ENCODE measurements around the gene CEP170B. TPM values are rescaled to one million over a fixed set of nuclear protein-coding genes. Genes with fewer than 3 reads are reported as not detected.

The CEP170B gene
- total and polyA plus RNA-seq, 2 donors (not counting 3 experiments of a cell fraction or from before 2014, with no cell fraction given): 13.9 to 38.6 TPM

DNA sequence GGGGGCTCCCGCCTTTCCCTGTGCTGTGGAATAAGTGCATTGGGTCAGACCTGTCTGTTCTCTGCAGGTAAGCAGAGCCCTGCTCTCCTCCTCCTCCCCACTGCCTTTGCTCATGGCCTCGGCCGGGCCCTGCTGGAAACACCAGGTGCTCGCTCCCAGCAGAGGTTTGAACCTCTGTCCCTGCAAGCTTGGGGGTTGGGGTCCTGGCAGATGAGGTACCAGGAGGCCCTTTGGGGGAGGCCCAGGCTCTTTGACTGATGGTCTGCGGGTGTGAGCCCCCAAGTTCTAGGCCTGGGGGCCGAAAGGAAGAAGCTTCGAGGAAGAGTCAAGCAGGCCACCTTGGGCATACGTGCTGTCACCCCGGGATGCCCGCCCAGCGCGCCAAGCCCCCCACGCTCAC is 22.1 kb upstream of the CEP170B start:
- H3K4me2 ChIP-seq (ENCODE audit: insufficient read depth, low read length): no peak overlapping the region
- H3K9me3 ChIP-seq (replicated peaks; ENCODE audit: control insufficient read depth, insufficient read depth, low read length): no peaks in the 10 kb centered on the region
- BruUV-seq (replicated peaks): no TSS peak
- intact Hi-C loops (cut with micrococcal nuclease): no loop called here
- no peak overlapping the region for H2AFZ ChIP-seq (ENCODE audit: low read depth, low read length)
- no peaks in the 10 kb centered on the region for H3K4me1 ChIP-seq (ENCODE audit: control insufficient read depth, extremely low read depth, insufficient read depth, low read length)
- H3K27ac ChIP-seq (ENCODE audit: insufficient read depth, low read depth, low read length): no peak overlapping the region
- H3K4me3 ChIP-seq (replicated peaks in 1 of 3; ENCODE audit: insufficient read depth in 1 of 3, low read depth in 1 of 3, low read length in 3 of 3): no peak overlapping the region
- H3K9me1 ChIP-seq (replicated peaks; ENCODE audit: control insufficient read depth, extremely low read depth, insufficient read depth, low read length): no peaks in the 10 kb centered on the region
- peaks cover 43 to 53% of the 10 kb centered on the region in 2 experiments for H3K27me3 ChIP-seq (ENCODE audit: control insufficient read depth in 2 of 2, insufficient read depth in 2 of 2, low read length in 2 of 2)
- CTCF ChIA-PET: interaction anchor here (1.6 to 1.7 kb wide), 2 partner anchors 17 to 74 kb away, joined by 4 to 6 read pairs; no protein-coding TSS in a partner anchor
- no peak for FAIRE-seq
- POLR2A ChIA-PET: no interaction called here
- dilution Hi-C loops (cut with MboI; ENCODE audit: extremely low pct_ligation_motif_present, low sequenced_read_pairs): no loop called here
- DNase-seq (ENCODE audit: low read depth, low spot score): no peak
- H4K20me1 ChIP-seq (replicated peaks; ENCODE audit: control insufficient read depth, extremely low read depth, insufficient read depth, low read length): no peaks in the 10 kb centered on the region
- TF ChIP-seq MYC (IDR thresholded peaks at IDR 0.05; ENCODE audit: low read depth, low read length) (no peak), FOS (IDR thresholded peaks at IDR 0.05; ENCODE audit: borderline replicate concordance, insufficient read depth, low read length) (no peak), POLR2A (IDR thresholded peaks at IDR 0.05; ENCODE audit: low read depth, low read length) (no peak), JUN (IDR thresholded peaks at IDR 0.05; ENCODE audit: borderline replicate concordance, insufficient read depth, insufficient read length, low read depth) (no peak), GATA2 (IDR thresholded peaks at IDR 0.05; ENCODE audit: insufficient read depth, insufficient read length, low read depth, low read length) (no peak), EZH2 (IDR thresholded peaks at IDR 0.05; ENCODE audit: borderline replicate concordance, low read depth, low read length, severe bottlenecking) (no peak), POLR2AphosphoS5 (IDR thresholded peaks at IDR 0.05; ENCODE audit: insufficient read depth, low read depth, low read length) (no peak)
- TF ChIP-seq, protein P1, sequence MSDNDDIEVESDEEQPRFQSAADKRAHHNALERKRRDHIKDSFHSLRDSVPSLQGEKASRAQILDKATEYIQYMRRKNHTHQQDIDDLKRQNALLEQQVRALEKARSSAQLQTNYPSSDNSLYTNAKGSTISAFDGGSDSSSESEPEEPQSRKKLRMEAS (IDR thresholded peaks at IDR 0.05; ENCODE audit: insufficient read depth, insufficient read length): no peak
- TF ChIP-seq, protein P2, sequence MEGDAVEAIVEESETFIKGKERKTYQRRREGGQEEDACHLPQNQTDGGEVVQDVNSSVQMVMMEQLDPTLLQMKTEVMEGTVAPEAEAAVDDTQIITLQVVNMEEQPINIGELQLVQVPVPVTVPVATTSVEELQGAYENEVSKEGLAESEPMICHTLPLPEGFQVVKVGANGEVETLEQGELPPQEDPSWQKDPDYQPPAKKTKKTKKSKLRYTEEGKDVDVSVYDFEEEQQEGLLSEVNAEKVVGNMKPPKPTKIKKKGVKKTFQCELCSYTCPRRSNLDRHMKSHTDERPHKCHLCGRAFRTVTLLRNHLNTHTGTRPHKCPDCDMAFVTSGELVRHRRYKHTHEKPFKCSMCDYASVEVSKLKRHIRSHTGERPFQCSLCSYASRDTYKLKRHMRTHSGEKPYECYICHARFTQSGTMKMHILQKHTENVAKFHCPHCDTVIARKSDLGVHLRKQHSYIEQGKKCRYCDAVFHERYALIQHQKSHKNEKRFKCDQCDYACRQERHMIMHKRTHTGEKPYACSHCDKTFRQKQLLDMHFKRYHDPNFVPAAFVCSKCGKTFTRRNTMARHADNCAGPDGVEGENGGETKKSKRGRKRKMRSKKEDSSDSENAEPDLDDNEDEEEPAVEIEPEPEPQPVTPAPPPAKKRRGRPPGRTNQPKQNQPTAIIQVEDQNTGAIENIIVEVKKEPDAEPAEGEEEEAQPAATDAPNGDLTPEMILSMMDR (IDR thresholded peaks at IDR 0.05; ENCODE audit: extremely low read depth in 1 of 2, insufficient read depth in 1 of 2, low read depth in 1 of 2, low read length in 2 of 2): no peak
- no peaks in the 10 kb centered on the region for H3K79me2 ChIP-seq (ENCODE audit: control insufficient read depth, insufficient read depth, low read length)
- H3K9ac ChIP-seq (replicated peaks; ENCODE audit: extremely low read depth, insufficient read depth, low read length): no peak overlapping the region
- H3K36me3 ChIP-seq (ENCODE audit: control insufficient read depth in 2 of 2, extremely low read depth in 1 of 2, insufficient read depth in 2 of 2, low read length in 2 of 2): no peaks in the 10 kb centered on the region
